K562 (cell line): ENCODE results near the gene CCM2. TPM values are rescaled to one million over a fixed set of nuclear protein-coding genes. Genes with fewer than 3 reads are reported as not detected.

Experiments used
- ARNT ChIP-seq, 2 experiments: fragments of 450-650 bp; IDR thresholded peaks; 2 replicates each; pipeline ENCODE4 v1.6.1; 2016; ENCODE audit warnings: mild to moderate bottlenecking in 1 of 2
- BMI1 ChIP-seq: fragments of 150-350 bp; IDR thresholded peaks from 2 replicates; pipeline ENCODE4 v1.6.1; 2014; ENCODE audit warnings: low read length
- CREM ChIP-seq: IDR thresholded peaks from 2 replicates; pipeline ENCODE4 v1.6.1; 2014; ENCODE audit warnings: antibody characterized with exemption, low read depth
- CXXC5 ChIP-seq: fragments of 250-450 bp; sonication (Bioruptor Pico); IDR thresholded peaks from 2 replicates; pipeline ENCODE4 v1.8.0; 2022; ENCODE audit warnings: inconsistent platforms, mild to moderate bottlenecking, moderate library complexity
- FOXA3 ChIP-seq, 2 experiments: fragments of 450-650 bp in 1 of 2; sonication (generic) in 1 of 2; formaldehyde crosslinking; IDR thresholded peaks in 1 of 2; conservative IDR thresholded peaks in 1 of 2; 2 replicates each; pipeline versions ENCODE4 v1.4.0 to v1.8.0; 2020 to 2022; ENCODE audit warnings: mild to moderate bottlenecking in 2 of 2, missing genetic modification reagents in 1 of 2
- KDM5B ChIP-seq: fragments of 200-600 bp; sonication (generic); IDR thresholded peaks from 2 replicates; pipeline ENCODE4 v1.6.1; 2012; ENCODE audit warnings: low read depth, mild to moderate bottlenecking, moderate library complexity, low read length, control low read depth, inconsistent platforms; ENCODE audit not compliant: insufficient replicate concordance
- MTA1 ChIP-seq: fragments of 450-650 bp; IDR thresholded peaks from 2 replicates; pipeline ENCODE4 v1.6.1; 2017; ENCODE audit warnings: borderline replicate concordance
- PHF20 ChIP-seq: fragments of 450-650 bp; IDR thresholded peaks from 2 replicates; pipeline ENCODE4 v1.6.1; 2018; ENCODE audit not compliant: partially characterized antibody
- RAD51 ChIP-seq: fragments of 450-650 bp; IDR thresholded peaks from 2 replicates; pipeline ENCODE4 v1.7.1; 2016; ENCODE audit warnings: low read depth, mild to moderate bottlenecking, borderline replicate concordance
- RBFOX2 ChIP-seq: fragments of 200-400 bp; formaldehyde crosslinking; IDR thresholded peaks from 2 replicates; pipeline ENCODE4 v1.6.1; 2017; ENCODE audit warnings: low read depth, mild to moderate bottlenecking, low read length, moderate library complexity
- RBM34 ChIP-seq: fragments of 200-400 bp; formaldehyde crosslinking; IDR thresholded peaks from 2 replicates; pipeline ENCODE4 v1.6.1; 2018; ENCODE audit warnings: low read length, borderline replicate concordance; ENCODE audit not compliant: insufficient read depth
- SETDB1 ChIP-seq: IDR thresholded peaks from one replicate; pipeline ENCODE4 v1.6.1; 2012; ENCODE audit warnings: low read length, control low read depth, inconsistent platforms
- SOX6 ChIP-seq: fragments of 450-650 bp; IDR thresholded peaks from 2 replicates; pipeline ENCODE4 v1.6.1; 2014; ENCODE audit warnings: mild to moderate bottlenecking
- ZNF431 ChIP-seq: sonication (generic); formaldehyde crosslinking; IDR thresholded peaks from 2 replicates; pipeline ENCODE4 v1.8.0; 2022; ENCODE audit warnings: mild to moderate bottlenecking, missing genetic modification reagents
- ZNF764 ChIP-seq: fragments of 250-450 bp; sonication (Bioruptor Pico); IDR thresholded peaks from 2 replicates; pipeline ENCODE4 v1.4.0; 2020; ENCODE audit warnings: low read depth, mild to moderate bottlenecking, moderate library complexity
- polyA plus RNA-seq, 8 experiments: library from polyadenylated mRNA; depleted of rRNA in 4 of 8; stranded (reverse) in 5 of 8; unstranded in 3 of 8; fragments of >200 nt; fragmentation: Nextera tagmentation in 2 of 8; fragmentation: Illumina TruSeq in 1 of 8; extraction: Ambion mirVana in 2 of 8; extraction: Trizol in 1 of 8; gene quantifications; 2 replicates each; pipeline versions ENCODE4 v1.2.1 to v1.2.3, GENCODE V29; 2011 to 2014; ENCODE audit warnings: inconsistent platforms in 1 of 8, missing spikeins in 1 of 8
- total RNA-seq, 7 experiments: library from RNA; depleted of rRNA in 6 of 7; stranded (reverse); fragments of >200 nt in 6 of 7; fragmentation: Illumina TruSeq in 2 of 7; extraction: Trizol in 2 of 7; gene quantifications; 2 replicates each; pipeline versions ENCODE4 v1.2.1 to v1.2.3, GENCODE V29; 2011 to 2021; ENCODE audit warnings: low replicate concordance in 1 of 7
- TF ChIP-seq, protein P1 (sequence below): fragments of 250-450 bp; sonication (Bioruptor Pico); IDR thresholded peaks from 2 replicates; pipeline ENCODE4 v1.4.0; 2020; ENCODE audit warnings: borderline replicate concordance
- TF ChIP-seq, protein P2 (sequence below): fragments of 200-400 bp; formaldehyde crosslinking; IDR thresholded peaks from 2 replicates; pipeline ENCODE4 v1.6.1; 2017; ENCODE audit warnings: mild to moderate bottlenecking, low read depth, low read length, moderate library complexity
- TF ChIP-seq, protein P3 (sequence below): fragments of 450-650 bp; IDR thresholded peaks from 2 replicates; pipeline ENCODE4 v1.7.1; 2018; ENCODE audit warnings: mild to moderate bottlenecking, low read depth; ENCODE audit not compliant: partially characterized antibody
- TF ChIP-seq, protein P4 (sequence below): fragments of 450-650 bp; IDR thresholded peaks from 2 replicates; pipeline ENCODE4 v1.6.1; 2016; ENCODE audit warnings: mild to moderate bottlenecking

CCM2 gene
- total and polyA plus RNA-seq, 9 of the 15 experiments (the other 6 are each of a cell fraction or from before 2014, with no cell fraction given): 0.41 to 38.6 (median 25.9) TPM

DNA sequence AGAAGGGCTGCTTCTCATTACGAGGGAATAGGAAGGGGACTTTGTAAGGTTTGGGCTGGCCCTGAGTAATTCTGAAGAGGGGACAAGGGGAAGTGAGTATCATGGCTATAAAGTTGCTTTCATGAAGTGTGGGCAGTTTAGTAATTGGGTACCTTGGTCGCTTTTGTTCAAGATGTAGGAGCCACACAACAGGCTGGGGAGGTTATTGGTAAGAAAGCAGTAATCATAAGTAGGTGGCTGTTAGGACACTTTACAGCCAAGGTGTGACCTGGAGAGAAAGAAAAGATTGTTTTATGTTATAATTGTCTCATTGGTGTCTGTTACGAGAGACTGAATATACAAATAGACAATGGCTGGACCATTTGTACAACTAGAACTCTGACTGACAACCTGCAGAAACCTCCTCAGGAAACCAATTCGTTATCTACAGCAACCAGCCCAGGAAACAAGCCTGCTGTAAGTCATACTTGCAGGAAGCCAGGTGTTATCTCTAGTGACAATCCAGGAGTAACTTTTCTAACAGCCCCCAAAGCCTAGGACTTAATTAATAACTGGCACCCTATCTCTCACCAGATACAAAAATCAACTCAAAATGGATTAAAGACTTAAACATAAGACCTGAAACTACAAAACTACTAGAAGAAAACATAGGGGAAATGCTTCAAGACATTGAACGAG is 5.0 kb upstream of the CCM2 start (continued):
- TF ChIP-seq KDM5B (no peak), MTA1 (peak; percentile 71; the same call in 1 of the 2 replicates), RBFOX2 (0 out of 2 replicates have a peak, but pooled peaks have one; percentile 35), ARNT (IDR thresholded peaks at IDR 0.05) (peak; percentile 56 to 91; a peak in 3 of 4 replicates), CXXC5 (CRISPR knock-in tag) (peak; percentile 66), RAD51 (peak; percentile 32; the same call in 1 of the 2 replicates), SETDB1 (no peak), PHF20 (no peak), ZNF764 (no peak), CREM (peak; percentile 83), BMI1 (no peak), FOXA3 (CRISPR knock-in tag; conservative IDR thresholded peaks at IDR 0.05 in 1 of 2, IDR thresholded peaks at IDR 0.05 in 1 of 2) (no peak), SOX6 (peak; percentile 95), ZNF431 (no peak), RBM34 (no peak)
- TF ChIP-seq, protein P1, sequence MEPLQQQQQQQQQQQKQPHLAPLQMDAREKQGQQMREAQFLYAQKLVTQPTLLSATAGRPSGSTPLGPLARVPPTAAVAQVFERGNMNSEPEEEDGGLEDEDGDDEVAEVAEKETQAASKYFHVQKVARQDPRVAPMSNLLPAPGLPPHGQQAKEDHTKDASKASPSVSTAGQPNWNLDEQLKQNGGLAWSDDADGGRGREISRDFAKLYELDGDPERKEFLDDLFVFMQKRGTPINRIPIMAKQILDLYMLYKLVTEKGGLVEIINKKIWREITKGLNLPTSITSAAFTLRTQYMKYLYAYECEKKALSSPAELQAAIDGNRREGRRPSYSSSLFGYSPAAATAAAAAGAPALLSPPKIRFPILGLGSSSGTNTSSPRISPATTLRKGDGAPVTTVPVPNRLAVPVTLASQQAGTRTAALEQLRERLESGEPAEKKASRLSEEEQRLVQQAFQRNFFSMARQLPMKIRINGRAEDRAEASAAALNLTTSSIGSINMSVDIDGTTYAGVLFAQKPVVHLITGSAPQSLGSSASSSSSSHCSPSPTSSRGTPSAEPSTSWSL (CRISPR knock-in tag): no peak
- TF ChIP-seq, protein P2, sequence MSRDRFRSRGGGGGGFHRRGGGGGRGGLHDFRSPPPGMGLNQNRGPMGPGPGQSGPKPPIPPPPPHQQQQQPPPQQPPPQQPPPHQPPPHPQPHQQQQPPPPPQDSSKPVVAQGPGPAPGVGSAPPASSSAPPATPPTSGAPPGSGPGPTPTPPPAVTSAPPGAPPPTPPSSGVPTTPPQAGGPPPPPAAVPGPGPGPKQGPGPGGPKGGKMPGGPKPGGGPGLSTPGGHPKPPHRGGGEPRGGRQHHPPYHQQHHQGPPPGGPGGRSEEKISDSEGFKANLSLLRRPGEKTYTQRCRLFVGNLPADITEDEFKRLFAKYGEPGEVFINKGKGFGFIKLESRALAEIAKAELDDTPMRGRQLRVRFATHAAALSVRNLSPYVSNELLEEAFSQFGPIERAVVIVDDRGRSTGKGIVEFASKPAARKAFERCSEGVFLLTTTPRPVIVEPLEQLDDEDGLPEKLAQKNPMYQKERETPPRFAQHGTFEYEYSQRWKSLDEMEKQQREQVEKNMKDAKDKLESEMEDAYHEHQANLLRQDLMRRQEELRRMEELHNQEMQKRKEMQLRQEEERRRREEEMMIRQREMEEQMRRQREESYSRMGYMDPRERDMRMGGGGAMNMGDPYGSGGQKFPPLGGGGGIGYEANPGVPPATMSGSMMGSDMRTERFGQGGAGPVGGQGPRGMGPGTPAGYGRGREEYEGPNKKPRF: no peak
- TF ChIP-seq, protein P3, sequence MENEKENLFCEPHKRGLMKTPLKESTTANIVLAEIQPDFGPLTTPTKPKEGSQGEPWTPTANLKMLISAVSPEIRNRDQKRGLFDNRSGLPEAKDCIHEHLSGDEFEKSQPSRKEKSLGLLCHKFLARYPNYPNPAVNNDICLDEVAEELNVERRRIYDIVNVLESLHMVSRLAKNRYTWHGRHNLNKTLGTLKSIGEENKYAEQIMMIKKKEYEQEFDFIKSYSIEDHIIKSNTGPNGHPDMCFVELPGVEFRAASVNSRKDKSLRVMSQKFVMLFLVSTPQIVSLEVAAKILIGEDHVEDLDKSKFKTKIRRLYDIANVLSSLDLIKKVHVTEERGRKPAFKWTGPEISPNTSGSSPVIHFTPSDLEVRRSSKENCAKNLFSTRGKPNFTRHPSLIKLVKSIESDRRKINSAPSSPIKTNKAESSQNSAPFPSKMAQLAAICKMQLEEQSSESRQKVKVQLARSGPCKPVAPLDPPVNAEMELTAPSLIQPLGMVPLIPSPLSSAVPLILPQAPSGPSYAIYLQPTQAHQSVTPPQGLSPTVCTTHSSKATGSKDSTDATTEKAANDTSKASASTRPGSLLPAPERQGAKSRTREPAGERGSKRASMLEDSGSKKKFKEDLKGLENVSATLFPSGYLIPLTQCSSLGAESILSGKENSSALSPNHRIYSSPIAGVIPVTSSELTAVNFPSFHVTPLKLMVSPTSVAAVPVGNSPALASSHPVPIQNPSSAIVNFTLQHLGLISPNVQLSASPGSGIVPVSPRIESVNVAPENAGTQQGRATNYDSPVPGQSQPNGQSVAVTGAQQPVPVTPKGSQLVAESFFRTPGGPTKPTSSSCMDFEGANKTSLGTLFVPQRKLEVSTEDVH: no peak
- TF ChIP-seq, protein P4, sequence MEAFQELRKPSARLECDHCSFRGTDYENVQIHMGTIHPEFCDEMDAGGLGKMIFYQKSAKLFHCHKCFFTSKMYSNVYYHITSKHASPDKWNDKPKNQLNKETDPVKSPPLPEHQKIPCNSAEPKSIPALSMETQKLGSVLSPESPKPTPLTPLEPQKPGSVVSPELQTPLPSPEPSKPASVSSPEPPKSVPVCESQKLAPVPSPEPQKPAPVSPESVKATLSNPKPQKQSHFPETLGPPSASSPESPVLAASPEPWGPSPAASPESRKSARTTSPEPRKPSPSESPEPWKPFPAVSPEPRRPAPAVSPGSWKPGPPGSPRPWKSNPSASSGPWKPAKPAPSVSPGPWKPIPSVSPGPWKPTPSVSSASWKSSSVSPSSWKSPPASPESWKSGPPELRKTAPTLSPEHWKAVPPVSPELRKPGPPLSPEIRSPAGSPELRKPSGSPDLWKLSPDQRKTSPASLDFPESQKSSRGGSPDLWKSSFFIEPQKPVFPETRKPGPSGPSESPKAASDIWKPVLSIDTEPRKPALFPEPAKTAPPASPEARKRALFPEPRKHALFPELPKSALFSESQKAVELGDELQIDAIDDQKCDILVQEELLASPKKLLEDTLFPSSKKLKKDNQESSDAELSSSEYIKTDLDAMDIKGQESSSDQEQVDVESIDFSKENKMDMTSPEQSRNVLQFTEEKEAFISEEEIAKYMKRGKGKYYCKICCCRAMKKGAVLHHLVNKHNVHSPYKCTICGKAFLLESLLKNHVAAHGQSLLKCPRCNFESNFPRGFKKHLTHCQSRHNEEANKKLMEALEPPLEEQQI: peak; percentile 83
